ENCODE results near the gene UBTF.

The UBTF gene

GRCh38 chr17:44167181-44167861, 52.2 kb downstream of the UBTF start:
- FAIRE-seq = no peak

DNA sequence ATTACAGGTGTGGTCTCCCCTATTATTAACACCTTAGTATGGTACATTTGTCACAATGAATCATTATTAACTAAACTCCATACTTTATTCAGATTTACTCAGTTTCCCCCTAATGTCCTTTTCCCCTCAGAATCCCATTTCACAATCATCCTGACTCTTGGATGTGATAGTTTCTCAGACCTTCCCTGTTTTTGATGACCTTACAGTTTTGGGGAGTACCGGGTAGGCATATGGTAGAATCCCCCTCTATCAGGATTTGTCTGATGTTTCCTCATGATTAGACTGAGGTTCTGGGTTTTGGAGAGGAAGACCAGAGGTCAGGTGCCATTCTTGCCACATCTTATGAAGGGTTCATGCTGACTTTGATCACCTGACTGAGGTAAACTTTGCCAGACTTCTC, 55.0 kb downstream of the UBTF start:
- FAIRE-seq = no peak

GRCh38 chr17:44159519-44160210, 59.8 kb downstream of the UBTF start:
- no peak for FAIRE-seq

- no peak for FAIRE-seq
Observed at GRCh38 chr17:44155488-44155887, 64.0 kb downstream of the UBTF start.

All from A204.1 (cell line).